ENCODE measurements around the gene SYNE4. TPM values are rescaled to one million over a fixed set of nuclear protein-coding genes. Genes with fewer than 3 reads are reported as not detected.

Gene SYNE4
- total and polyA plus RNA-seq, 7 donors, result 0.21 to 0.25 (median 0.23) TPM; not detected in 3

DNA sequence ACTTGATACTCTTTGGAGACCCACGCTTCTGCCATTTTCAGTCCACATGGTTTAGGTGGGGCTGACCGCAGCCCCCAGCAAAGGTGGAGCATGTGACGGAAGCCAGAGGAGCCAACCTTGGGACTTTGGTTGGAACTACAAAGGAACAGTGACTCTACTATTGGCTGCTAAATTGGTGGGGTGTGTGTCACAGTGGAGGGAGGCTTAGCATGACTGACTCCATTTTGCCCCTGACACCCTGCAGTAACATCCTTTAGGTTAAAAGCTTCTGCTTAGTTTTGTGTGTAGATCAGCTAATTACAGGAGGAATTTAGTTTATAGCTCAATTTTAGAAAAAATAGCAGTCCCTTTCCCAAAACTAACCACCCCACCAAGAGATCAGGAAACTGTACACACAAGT, 7.0 kb downstream of the SYNE4 start:
- H3K4me3 ChIP-seq, result no peak overlapping the region
- TF ChIP-seq, protein P1, sequence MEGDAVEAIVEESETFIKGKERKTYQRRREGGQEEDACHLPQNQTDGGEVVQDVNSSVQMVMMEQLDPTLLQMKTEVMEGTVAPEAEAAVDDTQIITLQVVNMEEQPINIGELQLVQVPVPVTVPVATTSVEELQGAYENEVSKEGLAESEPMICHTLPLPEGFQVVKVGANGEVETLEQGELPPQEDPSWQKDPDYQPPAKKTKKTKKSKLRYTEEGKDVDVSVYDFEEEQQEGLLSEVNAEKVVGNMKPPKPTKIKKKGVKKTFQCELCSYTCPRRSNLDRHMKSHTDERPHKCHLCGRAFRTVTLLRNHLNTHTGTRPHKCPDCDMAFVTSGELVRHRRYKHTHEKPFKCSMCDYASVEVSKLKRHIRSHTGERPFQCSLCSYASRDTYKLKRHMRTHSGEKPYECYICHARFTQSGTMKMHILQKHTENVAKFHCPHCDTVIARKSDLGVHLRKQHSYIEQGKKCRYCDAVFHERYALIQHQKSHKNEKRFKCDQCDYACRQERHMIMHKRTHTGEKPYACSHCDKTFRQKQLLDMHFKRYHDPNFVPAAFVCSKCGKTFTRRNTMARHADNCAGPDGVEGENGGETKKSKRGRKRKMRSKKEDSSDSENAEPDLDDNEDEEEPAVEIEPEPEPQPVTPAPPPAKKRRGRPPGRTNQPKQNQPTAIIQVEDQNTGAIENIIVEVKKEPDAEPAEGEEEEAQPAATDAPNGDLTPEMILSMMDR (IDR thresholded peaks at IDR 0.05), result no peak
- DNase-seq (no peak), ATAC-seq (no peak)
- WGBS, 3 donors, result 95 to 99% (median 95%) methylated on average over 3 of the region's 3 CpGs
- no peak overlapping the region for H3K27ac ChIP-seq
- no peaks in the 10 kb centered on the region for H3K27me3 ChIP-seq (ENCODE audit: insufficient read depth in 3 of 3, low read length in 2 of 3)
- H3K9me3 ChIP-seq, result no peaks in the 10 kb centered on the region
- H3K4me1 ChIP-seq, result peaks cover 10% of the 10 kb centered on the region
- peaks cover 0 to 38% of the 10 kb centered on the region in 2 donors for H3K36me3 ChIP-seq (ENCODE audit: insufficient read depth in 1 of 2, low read depth in 1 of 2)
- intact Hi-C loops (cut with DNase I), result no loop called here

- H3K27ac ChIP-seq, result no peak overlapping the region
- no peak for DNase-seq
- H3K4me3 ChIP-seq, result peak overlapping the region; percentile 97
- TF ChIP-seq, protein P1 (IDR thresholded peaks at IDR 0.05), result no peak
- no peaks in the 10 kb centered on the region for H3K9me3 ChIP-seq
- intact Hi-C loops (cut with DNase I), result loop anchor here in 1 of 2 donors (10.0 kb wide), 1 partner anchor 118 kb away; the partner anchor contains the start of genes OVOL3, POLR2I and TBCB
- ATAC-seq, result no peak
- peaks cover 26% of the 10 kb centered on the region for H3K4me1 ChIP-seq
- no peaks in the 10 kb centered on the region for H3K27me3 ChIP-seq (ENCODE audit: insufficient read depth in 3 of 3, low read length in 2 of 3)
- whole genome bisulfite sequencing, 3 donors, result 85 to 88% (median 86%) methylated on average over 8 of the region's 8 CpGs
- H3K36me3 ChIP-seq (ENCODE audit: insufficient read depth in 1 of 2, low read depth in 1 of 2), result peaks cover 0 to 32% of the 10 kb centered on the region in 2 donors
These were observed 11.8 kb downstream of the SYNE4 start for GRCh38 chr19:35996777-35997176.

DNA sequence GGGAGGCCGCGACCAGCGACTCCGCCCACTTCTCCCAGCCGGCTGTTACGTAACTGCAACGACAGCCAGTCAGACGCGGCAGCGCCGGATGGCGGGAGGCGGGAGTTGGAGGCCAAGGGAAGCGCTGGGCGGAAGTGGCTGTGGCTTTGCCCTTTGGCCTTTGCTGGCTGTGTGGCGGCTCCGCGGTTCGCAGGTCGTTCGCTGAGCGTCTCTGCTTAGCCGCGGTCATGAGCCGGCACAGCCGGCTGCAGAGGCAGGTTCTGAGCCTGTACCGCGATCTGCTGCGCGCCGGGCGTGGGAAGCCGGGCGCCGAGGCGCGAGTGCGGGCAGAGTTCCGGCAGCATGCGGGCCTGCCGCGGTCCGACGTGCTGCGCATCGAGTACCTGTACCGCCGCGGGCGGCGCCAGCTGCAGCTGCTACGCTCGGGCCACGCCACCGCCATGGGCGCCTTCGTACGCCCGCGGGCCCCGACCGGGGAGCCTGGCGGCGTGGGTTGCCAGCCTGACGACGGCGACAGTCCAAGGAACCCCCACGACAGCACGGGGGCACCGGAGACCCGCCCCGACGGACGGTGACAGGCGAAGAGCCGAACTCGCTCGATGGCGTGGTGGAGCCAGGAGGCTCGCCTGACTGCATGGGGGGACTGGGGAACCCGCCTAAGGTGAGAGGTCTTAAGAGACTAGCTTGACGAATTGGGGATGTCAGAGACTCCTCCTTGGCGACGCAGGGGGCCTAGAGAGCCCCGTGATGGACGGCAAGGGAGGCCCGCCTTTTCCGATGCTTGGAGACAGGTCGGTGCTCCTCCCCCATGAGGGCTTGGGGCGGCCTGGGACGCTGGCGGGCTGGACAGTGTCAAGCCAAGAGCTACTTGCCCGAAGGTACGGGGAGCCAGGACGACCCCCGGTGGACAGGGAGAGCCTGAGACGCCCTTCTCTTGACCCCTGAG, 13.3 kb downstream of the SYNE4 start, which contains the start of gene SDHAF1:
Gene SDHAF1 (plus strand): TSS at position 141 of the 946 bp plus-strand sequence. CDS start 87 bp downstream, at position 228.
- intact Hi-C loops (cut with DNase I), result loop anchor here in 1 of 2 donors (2.0 to 10.0 kb wide), 2 partner anchors 59 to 119 kb away; partner anchors contain the start of genes OVOL3, POLR2I, TBCB and THAP8
- H3K27ac ChIP-seq, result peak within 1 kb of the TSS; percentile 92

DNA sequence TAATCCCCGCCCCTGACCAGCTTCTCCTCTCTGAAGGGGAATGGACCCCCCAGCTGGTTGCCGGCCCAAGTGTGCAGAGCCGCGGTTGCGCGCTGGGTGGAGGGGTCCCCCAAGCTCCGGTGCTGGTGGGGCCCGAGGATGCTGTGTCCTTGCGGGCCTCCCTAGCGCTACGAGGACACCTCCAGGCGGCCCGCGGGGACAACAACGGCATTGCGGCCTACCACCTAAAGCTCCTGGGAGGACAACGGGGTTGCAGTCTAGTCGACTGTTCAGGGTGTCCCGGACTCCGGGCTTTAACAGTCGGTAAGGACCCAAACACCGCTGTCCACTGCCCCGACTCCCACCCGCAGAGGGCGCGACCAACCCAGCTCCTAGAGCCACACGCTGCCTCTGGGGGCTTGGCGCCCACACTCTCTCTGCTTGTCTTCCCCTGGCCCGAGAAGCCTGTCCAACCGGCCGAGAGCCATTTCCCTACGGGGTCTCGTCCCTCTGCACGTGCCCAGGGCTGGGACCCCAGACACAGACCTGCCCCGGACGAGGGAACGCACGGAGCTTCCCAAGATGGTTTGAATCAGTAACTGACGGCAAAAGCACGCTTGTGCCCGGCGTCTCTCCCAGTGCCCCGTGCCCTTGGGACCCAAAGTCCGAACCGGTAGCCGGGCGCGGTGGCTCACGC, 14.6 kb downstream of the SYNE4 start:
- Histone ChIP-seq H3K36me3 (ENCODE audit: insufficient read depth in 1 of 2, low read depth in 1 of 2) (peaks cover 0 to 22% of the 10 kb centered on the region in 2 donors), H3K27me3 (ENCODE audit: insufficient read depth in 3 of 3, low read length in 2 of 3) (no peaks in the 10 kb centered on the region), H3K4me3 (peak overlapping the region; percentile 97), H3K27ac (peak overlapping the region; percentile 92), H3K4me1 (peaks cover 21% of the 10 kb centered on the region), H3K9me3 (no peaks in the 10 kb centered on the region)
- intact Hi-C loops (cut with DNase I), result loop anchor here in 1 of 2 donors (2.0 to 10.0 kb wide), 2 partner anchors 61 to 121 kb away; partner anchors contain the start of genes OVOL3, POLR2I, TBCB and THAP8
- peak in 3 of 4 donors; percentile 21 to 50 (median 40) for ATAC-seq
- WGBS, 3 donors, result 27 to 32% (median 31%) methylated on average over 39 to 49 of the region's 49 CpGs
- DNase-seq, result peak in 1 of 2 donors; percentile 44
- TF ChIP-seq, protein P1 (IDR thresholded peaks at IDR 0.05), result peak; percentile 10

More for the DNA sequence above, 13.3 kb downstream of the SYNE4 start, which contains the start of gene SDHAF1:
- DNase-seq, result peak; percentile 98 to 99
- TF ChIP-seq, protein P1 (IDR thresholded peaks at IDR 0.05), result no peak
- peak; percentile 94 to 98 (median 97) for ATAC-seq
- peaks cover 0 to 22% of the 10 kb centered on the region in 2 donors for H3K36me3 ChIP-seq (ENCODE audit: insufficient read depth in 1 of 2, low read depth in 1 of 2)
- no peaks in the 10 kb centered on the region for H3K9me3 ChIP-seq
- 0 to 1% (median 1%) methylated on average over 86 to 97 of the region's 97 CpGs for WGBS, 3 donors
- no peaks in the 10 kb centered on the region for H3K27me3 ChIP-seq (ENCODE audit: insufficient read depth in 3 of 3, low read length in 2 of 3)
- H3K4me3 ChIP-seq, result peak within 1 kb of the TSS; percentile 97
- H3K4me1 ChIP-seq, result peaks cover 26% of the 10 kb centered on the region

Measured in psoas muscle (tissue), 8 donors.